Endothelial cell of umbilical vein (primary cell): Measurements from ENCODE around the gene INHBB. TPM values are rescaled to one million over a fixed set of nuclear protein-coding genes. Genes with fewer than 3 reads are reported as not detected.

Source experiments
- BruUV-seq: library from RNA; stranded (reverse); fragments of 400-500 nt; replicated peaks from 2 replicates; lab custom pipeline; 2021; lab: Mats Ljungman, UMichigan
- CTCF ChIA-PET: fragments of 300-600, 350-600 bp; sonication (Branson Sonifier 250); formaldehyde crosslinking; loops from one replicate; lab custom pipeline; 2021; ENCODE audit warnings: antibody characterized with exemption, inconsistent platforms; lab: Charles Lee
- POLR2A ChIA-PET: fragments of 300-600, 350-600 bp; sonication (Branson Sonifier 250); formaldehyde crosslinking; loops from one replicate; lab custom pipeline; 2021; ENCODE audit warnings: antibody characterized with exemption, inconsistent platforms; lab: Charles Lee
- DNase-seq: peaks from one replicate; pipeline ENCODE4 v3.0.0-alpha.2; 2011; ENCODE audit warnings: low read depth, low spot score
- FAIRE-seq: peaks from 2 replicates; lab custom pipeline; 2011; peaks lifted over from hg19 to GRCh38; lab: Jason Lieb, UNC
- H2AFZ ChIP-seq: 2 replicates; pipeline ENCODE4 v1.6.0; 2012; ENCODE audit warnings: low read depth, low read length, control low read depth, inconsistent platforms
- H3K27ac ChIP-seq: 2 replicates; pipeline ENCODE4 v1.5.1; 2011; ENCODE audit warnings: low read depth, mild to moderate bottlenecking, control low read depth, low read length, moderate library complexity; ENCODE audit not compliant: insufficient read depth
- H3K27me3 ChIP-seq, 2 experiments: 2 replicates each; pipeline versions ENCODE4 v1.6.0 to v1.6.1; 2011; ENCODE audit warnings: low read length in 2 of 2, mixed read lengths in 1 of 2; ENCODE audit not compliant: control insufficient read depth in 2 of 2, insufficient read depth in 2 of 2
- H3K36me3 ChIP-seq, 2 experiments: 2 replicates in 1 of 2; 3 replicates in 1 of 2; pipeline ENCODE4 v1.5.1; 2011; ENCODE audit warnings: low read length in 2 of 2, mild to moderate bottlenecking in 1 of 2, moderate library complexity in 1 of 2; ENCODE audit not compliant: control insufficient read depth in 2 of 2, insufficient read depth in 2 of 2; ENCODE audit errors: extremely low read depth in 1 of 2
- H3K4me1 ChIP-seq: 3 replicates; pipeline ENCODE4 v1.5.1; 2011; ENCODE audit warnings: mild to moderate bottlenecking, low read length; ENCODE audit not compliant: control insufficient read depth, insufficient read depth; ENCODE audit errors: extremely low read depth
- H3K4me2 ChIP-seq: 2 replicates; pipeline ENCODE4 v1.6.1; 2011; ENCODE audit warnings: low read length, control low read depth, mixed read lengths; ENCODE audit not compliant: insufficient read depth
- H3K4me3 ChIP-seq, 3 experiments: fragments of 200-600 bp in 1 of 3; sonication (generic), shearing (Covaris generic) in 1 of 3; replicated peaks in 1 of 3; 2 replicates each; pipeline ENCODE4 v1.5.1; 2011 to 2016; ENCODE audit warnings: control low read depth in 3 of 3, low read length in 3 of 3, mild to moderate bottlenecking in 2 of 3, inconsistent platforms in 1 of 3, low read depth in 1 of 3, moderate library complexity in 1 of 3; ENCODE audit not compliant: insufficient read depth in 1 of 3
- H3K79me2 ChIP-seq: 2 replicates; pipeline ENCODE4 v1.6.0; 2012; ENCODE audit warnings: low read length, inconsistent platforms; ENCODE audit not compliant: control insufficient read depth, insufficient read depth
- H3K9ac ChIP-seq: replicated peaks from 2 replicates; pipeline ENCODE3; 2011; ENCODE audit warnings: low read length, control low read depth; ENCODE audit not compliant: insufficient read depth; ENCODE audit errors: extremely low read depth
- H3K9me1 ChIP-seq: replicated peaks from 3 replicates; pipeline ENCODE4 v1.6.0; 2011; ENCODE audit warnings: mild to moderate bottlenecking, low read length; ENCODE audit not compliant: control insufficient read depth, insufficient read depth; ENCODE audit errors: extremely low read depth
- H3K9me3 ChIP-seq: replicated peaks from 2 replicates; pipeline ENCODE4 v1.5.1; 2012; ENCODE audit warnings: low read length, inconsistent platforms; ENCODE audit not compliant: control insufficient read depth, insufficient read depth
- H4K20me1 ChIP-seq: replicated peaks from 2 replicates; pipeline ENCODE3; 2011; ENCODE audit warnings: mild to moderate bottlenecking, low read length; ENCODE audit not compliant: control insufficient read depth, insufficient read depth; ENCODE audit errors: extremely low read depth
- CTCF ChIP-seq, 2 donors: IDR thresholded peaks; 1 replicate in 1 of 2; 2 replicates in 1 of 2; pipeline ENCODE4 v1.5.1; 2011; ENCODE audit warnings: low read length in 2 of 2, mild to moderate bottlenecking in 2 of 2, moderate library complexity in 2 of 2, control low read depth in 1 of 2, inconsistent platforms in 1 of 2, low read depth in 1 of 2; ENCODE audit not compliant: insufficient read depth in 1 of 2; ENCODE audit errors: extremely low read depth in 1 of 2
- EZH2 ChIP-seq: IDR thresholded peaks from 2 replicates; pipeline ENCODE4 v1.6.1; 2012; ENCODE audit warnings: borderline replicate concordance, low read depth, mild to moderate bottlenecking, moderate library complexity, low read length, inconsistent platforms; ENCODE audit not compliant: severe bottlenecking
- FOS ChIP-seq: IDR thresholded peaks from 2 replicates; pipeline ENCODE4 v1.6.1; 2011; ENCODE audit warnings: mild to moderate bottlenecking, low read length, moderate library complexity, borderline replicate concordance; ENCODE audit not compliant: insufficient read depth
- GATA2 ChIP-seq: IDR thresholded peaks from 2 replicates; pipeline ENCODE4 v1.7.0; 2011; ENCODE audit warnings: low read depth, mild to moderate bottlenecking, moderate library complexity, mixed read lengths, low read length; ENCODE audit not compliant: insufficient read length, insufficient read depth
- JUN ChIP-seq: IDR thresholded peaks from 2 replicates; pipeline ENCODE4 v1.6.1; 2011; ENCODE audit warnings: borderline replicate concordance, low read depth; ENCODE audit not compliant: insufficient read length, insufficient read depth
- MYC ChIP-seq: IDR thresholded peaks from one replicate; pipeline ENCODE4 v1.6.1; 2011; ENCODE audit warnings: mild to moderate bottlenecking, low read depth, low read length
- POLR2A ChIP-seq: IDR thresholded peaks from 2 replicates; pipeline ENCODE4 v1.6.1; 2012; ENCODE audit warnings: low read depth, mild to moderate bottlenecking, control low read depth, low read length
- POLR2AphosphoS5 ChIP-seq: IDR thresholded peaks from 2 replicates; pipeline ENCODE4 v1.6.1; 2012; ENCODE audit warnings: low read depth, mild to moderate bottlenecking, control low read depth, low read length, moderate library complexity; ENCODE audit not compliant: insufficient read depth
- dilution Hi-C: fragments of 300-500 bp; cut with MboI; formaldehyde crosslinking; loops from one replicate; pipeline ENCODE4 v1.15.0; 2019; ENCODE audit warnings: low sequenced_read_pairs; ENCODE audit not compliant: extremely low pct_ligation_motif_present
- intact Hi-C: fragments of 100-400 bp; cut with micrococcal nuclease; formaldehyde crosslinking; loops from one replicate; pipeline ENCODE4 v1.10.0; 2022
- polyA plus RNA-seq, 4 experiments: library from polyadenylated mRNA; depleted of rRNA in 3 of 4; stranded (reverse) in 3 of 4; unstranded in 1 of 4; fragments of >200 nt; gene quantifications; 2 replicates each; pipeline versions ENCODE4 v1.2.1 to v1.2.3, GENCODE V29; 2011 to 2012; ENCODE audit warnings: missing spikeins in 1 of 4
- total RNA-seq: library from RNA; stranded (reverse); gene quantifications from 2 replicates; pipeline ENCODE4 v1.2.3, GENCODE V29; 2021
- TF ChIP-seq, protein P1 (sequence below): IDR thresholded peaks from 2 replicates; pipeline ENCODE4 v1.6.1; 2011; ENCODE audit not compliant: insufficient read depth, insufficient read length

The INHBB gene
- total and polyA plus RNA-seq, 2 donors (not counting 3 experiments of a cell fraction or from before 2014, with no cell fraction given), result 0.11 to 1.8 TPM

DNA sequence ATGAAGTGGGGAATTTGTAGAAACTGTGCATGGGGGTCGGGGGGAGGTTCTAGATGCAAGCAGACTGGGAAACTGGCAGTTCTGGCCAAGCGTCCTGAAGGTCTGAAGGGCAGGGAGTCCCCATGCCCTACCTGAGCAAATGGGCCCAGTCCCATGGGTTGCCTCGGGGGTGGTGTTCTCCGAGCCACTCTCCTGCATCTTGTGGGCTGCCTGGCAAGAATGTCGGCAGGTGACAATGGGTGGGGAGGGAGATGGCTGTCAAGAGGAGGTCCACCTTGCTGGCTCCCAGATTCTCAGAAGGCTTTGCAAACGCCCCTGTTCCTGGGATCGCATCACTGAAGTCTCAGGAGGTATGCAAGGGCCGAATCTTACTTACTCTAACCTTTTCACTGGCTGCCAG lies 21.3 kb downstream of the INHBB start:
- Histone ChIP-seq H3K4me1 (peaks cover 8% of the 10 kb centered on the region), H3K36me3 (no peaks in the 10 kb centered on the region), H2AFZ (no peak overlapping the region), H3K4me3 (no peak overlapping the region), H3K4me2 (peak overlapping the region; percentile 0), H3K79me2 (no peaks in the 10 kb centered on the region), H3K9ac (no peak overlapping the region), H3K9me3 (no peaks in the 10 kb centered on the region), H3K27ac (no peak overlapping the region), H3K27me3 (no peaks in the 10 kb centered on the region), H3K9me1 (no peaks in the 10 kb centered on the region), H4K20me1 (no peaks in the 10 kb centered on the region)
- intact Hi-C loops (no loop called here), dilution Hi-C loops (no loop called here)
- FAIRE-seq, result no peak
- DNase-seq, result no peak
- POLR2A ChIA-PET, result no interaction called here
- no TSS peak for BruUV-seq
- CTCF ChIA-PET, result interaction anchor here (1.0 kb wide), 1 partner anchor 313 kb away, joined by 7 read pairs; no protein-coding TSS in a partner anchor
- no peak for TF ChIP-seq MYC
- TF ChIP-seq CTCF (IDR thresholded peaks at IDR 0.05; ENCODE audit: extremely low read depth in 1 of 2, insufficient read depth in 1 of 2, low read depth in 1 of 2, low read length in 2 of 2), result no peak
- no peak for TF ChIP-seq JUN
- TF ChIP-seq, protein P1, sequence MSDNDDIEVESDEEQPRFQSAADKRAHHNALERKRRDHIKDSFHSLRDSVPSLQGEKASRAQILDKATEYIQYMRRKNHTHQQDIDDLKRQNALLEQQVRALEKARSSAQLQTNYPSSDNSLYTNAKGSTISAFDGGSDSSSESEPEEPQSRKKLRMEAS, result no peak
- no peak for TF ChIP-seq GATA2
- TF ChIP-seq POLR2AphosphoS5, result no peak
- TF ChIP-seq EZH2, result no peak
- TF ChIP-seq FOS, result no peak
- TF ChIP-seq POLR2A, result no peak
